Dedifferentiated amniotic fluid mesenchymal stem cell (primary cell): ENCODE data around the gene CBFA2T2.
"Not testable (repeated sequence)": the region's sequence is repeated elsewhere in the genome, so short reads cannot be mapped to it uniquely, and the experiment has no call there.

Source experiments
- DNase-seq: peaks from one replicate; pipeline ENCODE4 v3.0.0-alpha.2; 2016; ENCODE audit errors: extremely low spot score

CBFA2T2 gene

DNA sequence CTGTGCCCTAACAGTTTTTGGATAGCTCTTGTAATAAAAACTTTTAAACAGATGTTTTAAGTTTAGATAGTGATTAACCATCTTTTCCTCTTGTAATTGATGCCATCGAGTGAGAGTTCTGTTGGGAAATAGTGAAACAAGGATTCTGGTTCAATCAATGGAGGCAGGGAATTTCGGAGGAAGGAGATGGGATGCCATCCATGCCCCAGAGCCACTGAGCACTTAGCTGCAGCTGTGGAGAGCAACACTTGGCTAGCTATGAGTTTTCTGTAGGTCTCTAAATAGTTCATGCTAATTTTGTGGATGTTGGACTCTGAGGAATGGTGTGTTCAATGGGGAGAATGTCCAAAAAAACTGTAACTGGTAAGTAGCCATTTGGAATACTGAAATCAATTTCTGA lies 16.7 kb downstream of the CBFA2T2 start:
- DNase-seq: no peak

DNA sequence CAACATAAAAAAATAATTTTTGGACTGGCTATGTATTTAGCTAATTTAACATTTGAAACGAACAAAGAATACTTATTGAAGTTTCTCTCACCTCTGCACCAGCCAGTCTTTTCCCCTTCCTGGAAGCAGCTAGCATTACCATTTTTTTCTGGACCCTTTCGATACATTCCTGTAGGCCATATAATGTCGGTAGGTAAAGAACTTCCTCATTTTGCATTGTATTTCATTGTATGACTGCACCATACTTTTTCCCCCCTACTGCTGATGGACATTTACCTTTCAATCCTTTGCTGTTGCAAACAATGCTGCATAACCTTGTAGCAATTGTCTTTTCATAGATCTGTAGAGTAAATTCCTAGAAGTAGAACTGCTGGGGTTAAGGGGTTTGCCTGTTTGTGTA lies 17.6 kb downstream of the CBFA2T2 start:
- no peak for DNase-seq

DNA sequence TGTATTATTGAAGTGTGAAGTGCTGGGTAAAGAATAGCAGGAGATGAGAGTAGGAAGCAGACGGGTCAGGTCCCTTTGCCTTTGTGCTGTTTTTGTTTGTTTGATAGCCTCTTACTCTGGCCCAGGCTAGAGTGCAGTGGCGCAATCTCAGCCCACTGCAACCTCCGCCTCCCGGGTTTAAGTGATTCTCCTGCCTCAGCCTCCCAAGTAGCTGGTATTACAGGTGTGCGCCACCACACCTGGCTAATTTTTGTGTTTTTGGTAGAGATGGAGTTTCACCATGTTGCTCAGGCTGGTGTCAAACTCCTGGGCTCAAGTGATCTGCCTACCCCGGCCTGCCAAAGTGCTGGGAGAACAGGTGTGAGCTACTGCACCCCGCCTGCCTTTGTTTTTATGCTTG lies 18.1 kb downstream of the CBFA2T2 start:
- DNase-seq: not testable (repeated sequence)

DNA sequence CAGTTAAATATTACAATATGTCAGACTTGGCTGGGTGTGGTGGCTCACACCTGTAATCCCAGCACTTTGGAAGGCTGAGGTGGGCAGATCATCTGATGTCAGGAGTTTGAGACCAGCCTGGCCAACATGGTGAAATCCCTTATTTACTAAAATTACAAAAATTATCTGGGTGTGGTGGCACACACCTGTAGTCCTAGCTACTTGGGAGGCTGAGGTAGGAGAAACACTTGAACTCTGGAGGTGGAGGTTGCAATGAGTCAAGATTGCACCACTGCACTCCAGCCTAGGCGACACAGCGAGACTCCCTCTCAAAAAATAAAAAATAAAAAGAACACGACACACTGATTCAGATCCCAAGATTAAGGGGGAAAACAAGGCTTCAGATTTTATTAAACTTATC lies 19.2 kb downstream of the CBFA2T2 start:
- DNase-seq: not testable (repeated sequence)

DNA sequence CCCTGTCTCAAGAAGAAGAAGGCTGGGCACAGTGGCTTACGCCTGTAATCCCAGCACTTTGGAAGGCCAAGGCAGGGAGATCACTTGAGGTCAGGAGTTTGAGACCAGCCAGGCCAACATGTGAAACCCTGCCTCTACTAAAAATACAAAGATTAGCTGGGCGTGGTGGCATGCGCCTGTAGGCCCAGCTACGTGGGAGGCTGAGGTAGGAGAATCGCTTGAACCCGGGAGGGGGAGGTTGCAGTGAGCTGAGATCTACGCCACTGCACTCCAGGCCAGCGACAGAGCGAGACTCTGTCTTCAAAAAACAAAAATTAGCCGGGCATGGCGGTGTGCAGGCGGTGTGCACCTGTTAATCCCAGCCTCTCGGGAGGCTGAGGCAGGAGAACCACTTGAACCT lies 22.0 kb downstream of the CBFA2T2 start:
- not testable (repeated sequence) for DNase-seq

DNA sequence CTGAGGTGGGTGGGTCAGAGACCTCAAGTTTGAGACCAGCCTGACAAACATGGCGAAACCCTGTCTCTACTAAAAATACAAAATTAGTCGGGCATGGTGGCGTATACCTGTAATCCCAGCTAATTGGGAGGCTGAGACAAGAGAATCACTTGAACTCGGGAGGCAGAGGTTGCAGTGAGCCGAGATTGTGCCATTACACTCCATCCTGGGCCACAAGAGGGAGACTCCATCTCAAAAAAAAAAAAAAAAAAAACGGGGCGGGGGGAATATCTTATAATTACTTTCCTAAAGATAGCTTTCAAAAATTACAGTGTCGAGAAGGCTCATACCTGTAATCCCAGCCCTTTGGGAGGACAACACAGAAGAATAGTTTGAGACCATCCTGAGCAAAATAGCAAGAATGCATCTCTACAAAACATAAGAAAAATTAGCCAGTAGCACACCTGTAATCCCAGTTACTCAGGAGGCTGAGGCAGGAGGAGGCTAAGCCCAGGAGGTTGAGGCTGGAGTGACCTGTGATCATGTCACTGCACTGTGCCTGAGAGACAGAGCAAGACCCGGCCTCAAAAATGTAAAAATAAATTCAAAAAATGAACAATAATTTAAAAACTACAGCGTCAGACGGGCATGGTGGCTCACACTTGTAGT lies 25.8 kb downstream of the CBFA2T2 start:
- DNase-seq: no peak

DNA sequence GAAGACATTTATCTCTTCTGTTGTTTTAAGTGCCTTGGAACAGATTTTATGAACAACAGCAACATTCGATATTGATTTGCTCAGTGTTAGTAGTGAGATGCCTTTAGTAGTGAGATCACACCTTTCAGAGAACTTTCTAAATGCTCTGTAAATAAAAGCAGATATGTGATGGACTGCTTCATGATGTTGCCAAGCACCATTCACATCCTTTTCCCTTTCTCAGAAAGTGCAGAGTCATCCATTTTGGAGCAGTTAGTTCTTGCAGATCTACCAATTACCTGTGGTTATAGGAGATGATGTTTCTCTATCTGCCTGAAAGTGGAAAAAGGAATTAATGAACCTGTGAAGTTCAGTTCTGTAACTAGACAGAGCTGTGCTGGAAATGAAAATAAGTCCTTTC lies 27.0 kb downstream of the CBFA2T2 start:
- no peak for DNase-seq

DNA sequence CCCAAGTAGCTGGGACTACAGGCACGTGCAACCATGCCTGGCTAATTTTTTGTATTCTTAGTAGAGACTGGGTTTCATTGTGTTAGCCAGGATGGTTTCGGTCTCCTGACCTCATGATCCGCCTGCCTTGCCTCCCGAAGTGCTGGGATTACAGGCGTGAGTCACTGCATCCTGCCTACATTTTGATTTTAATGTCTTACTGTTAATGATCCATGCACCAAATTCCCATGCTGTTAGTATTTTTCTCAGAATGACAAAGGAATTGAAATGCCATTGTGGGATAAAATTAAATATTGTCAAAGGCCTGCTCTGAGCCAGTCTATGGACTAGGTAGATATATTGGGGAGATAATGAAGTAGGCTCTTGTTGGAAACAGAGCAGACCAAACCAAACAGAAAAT lies 28.2 kb downstream of the CBFA2T2 start:
- peak; percentile 58 for DNase-seq

DNA sequence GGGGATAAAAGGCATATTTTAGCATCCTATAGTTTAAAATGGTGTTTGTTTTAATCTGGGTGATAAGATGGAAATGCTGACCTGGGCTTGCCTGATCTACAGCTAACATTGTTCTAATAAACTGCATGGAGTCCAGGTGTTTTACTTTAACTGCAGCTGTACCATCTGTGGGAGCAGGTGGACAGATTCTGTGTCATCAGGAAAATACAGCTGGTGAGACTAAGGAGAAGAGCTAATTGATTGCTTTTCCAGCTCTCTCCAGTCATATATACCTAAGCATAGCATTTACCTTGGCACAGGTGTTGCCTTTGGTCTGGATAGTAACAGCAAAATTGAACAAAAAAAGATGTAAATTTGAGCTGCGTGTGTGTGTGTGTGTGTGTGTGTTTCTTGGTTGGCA lies 31.6 kb downstream of the CBFA2T2 start:
- no peak for DNase-seq

DNA sequence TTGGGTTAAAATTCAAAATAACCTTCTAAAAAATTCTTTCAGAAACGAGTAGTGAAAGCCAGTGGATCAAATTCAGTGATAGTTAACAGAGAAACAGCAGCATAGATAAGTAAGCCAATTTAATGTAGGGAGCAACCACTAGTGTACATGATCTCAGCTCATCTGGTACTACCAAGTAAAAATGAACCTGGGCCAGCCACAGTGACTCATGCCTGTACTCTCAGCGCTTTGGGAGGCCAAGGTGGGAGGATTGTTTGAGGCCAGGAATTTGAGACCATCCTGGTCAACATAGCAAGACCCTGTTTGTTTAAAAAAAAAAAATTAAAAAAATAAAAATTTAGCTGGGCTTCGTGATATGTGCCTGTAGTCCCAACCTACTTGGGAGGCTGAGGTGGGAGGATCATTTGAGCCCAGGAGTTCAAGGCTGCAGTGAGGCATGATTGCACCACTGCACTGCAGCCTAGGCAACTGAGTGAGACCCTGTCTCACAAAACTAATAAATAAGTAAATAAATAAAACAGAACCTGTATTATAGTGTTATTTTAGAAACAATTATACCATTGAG lies 32.4 kb downstream of the CBFA2T2 start:
- DNase-seq: no peak

DNA sequence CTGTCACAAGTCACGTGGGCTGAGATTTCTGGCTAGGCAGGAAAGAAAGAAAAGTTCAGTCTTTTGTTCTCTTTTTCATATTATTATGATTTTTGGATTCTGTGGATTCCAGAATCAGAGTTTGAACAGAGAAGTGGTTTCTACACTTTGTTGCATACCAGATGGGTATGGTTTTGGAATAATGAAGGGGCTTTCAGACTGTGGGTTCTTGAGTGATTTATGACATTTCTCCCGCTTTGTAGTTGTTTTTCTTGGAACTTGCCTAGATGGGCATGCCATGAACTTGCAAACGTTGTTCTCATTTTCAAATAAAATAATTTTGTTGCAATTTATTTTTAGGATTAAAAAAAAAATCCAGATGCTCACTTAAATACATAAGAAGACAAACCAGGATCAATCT lies 34.4 kb downstream of the CBFA2T2 start:
- DNase-seq: no peak

DNA sequence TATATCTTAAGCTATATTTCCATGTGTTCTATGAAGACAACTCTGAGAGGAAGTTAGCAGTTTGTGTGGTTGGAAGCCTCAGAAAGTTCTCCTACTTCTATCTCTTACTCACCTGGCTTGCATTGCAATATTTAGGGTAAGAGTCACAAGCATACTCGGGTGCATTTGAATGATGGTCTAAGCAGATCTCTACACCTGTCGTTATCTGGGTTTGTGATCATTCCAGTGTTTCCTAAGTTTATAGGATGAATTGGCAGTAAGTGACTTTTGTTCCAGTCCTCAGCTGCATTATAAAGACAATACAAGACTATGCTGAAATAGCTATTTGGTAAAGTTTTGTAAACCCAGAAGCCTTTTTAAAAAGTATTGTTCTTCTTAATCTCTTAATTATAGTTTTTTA lies 36.9 kb downstream of the CBFA2T2 start:
- no peak for DNase-seq

DNA sequence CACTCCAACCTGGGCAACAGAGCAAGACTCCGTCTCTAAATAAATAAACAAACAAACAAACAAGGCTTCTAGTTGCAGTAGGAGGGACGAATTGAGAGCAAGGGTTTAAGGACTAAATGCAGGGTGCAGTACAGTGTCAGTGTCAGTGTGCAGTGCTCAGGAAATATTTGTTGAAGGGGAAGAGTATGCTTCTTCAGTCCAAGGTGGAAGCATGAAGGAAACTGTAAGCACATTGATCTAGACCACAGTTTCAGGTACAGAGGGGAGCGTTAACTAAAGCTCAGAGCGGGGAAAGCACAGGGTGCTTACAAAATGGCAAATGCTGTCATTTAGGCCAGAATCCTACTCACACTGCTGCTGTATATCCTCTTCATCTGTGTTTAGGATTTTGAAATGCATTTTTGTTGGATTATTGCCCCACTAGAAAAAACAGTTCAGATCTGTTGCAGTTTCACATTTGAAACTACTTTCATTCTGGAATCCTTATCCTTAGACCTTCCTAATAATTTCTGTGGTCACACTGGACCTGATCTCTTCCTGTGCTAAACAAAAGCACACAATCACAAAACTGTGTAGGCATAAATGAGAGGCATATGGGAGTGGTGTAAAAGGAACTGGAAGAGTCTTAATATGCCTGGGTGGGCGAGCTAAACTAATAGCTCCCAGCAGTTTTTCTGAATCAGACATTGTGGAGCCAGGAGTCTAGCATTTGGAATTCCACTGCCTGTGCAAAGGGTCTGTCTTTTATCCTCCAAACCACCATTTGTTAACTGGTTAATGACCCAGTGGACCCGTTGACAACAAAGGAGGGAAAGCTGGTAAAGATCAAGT lies 41.4 kb downstream of the CBFA2T2 start:
- DNase-seq: peak; percentile 17

DNA sequence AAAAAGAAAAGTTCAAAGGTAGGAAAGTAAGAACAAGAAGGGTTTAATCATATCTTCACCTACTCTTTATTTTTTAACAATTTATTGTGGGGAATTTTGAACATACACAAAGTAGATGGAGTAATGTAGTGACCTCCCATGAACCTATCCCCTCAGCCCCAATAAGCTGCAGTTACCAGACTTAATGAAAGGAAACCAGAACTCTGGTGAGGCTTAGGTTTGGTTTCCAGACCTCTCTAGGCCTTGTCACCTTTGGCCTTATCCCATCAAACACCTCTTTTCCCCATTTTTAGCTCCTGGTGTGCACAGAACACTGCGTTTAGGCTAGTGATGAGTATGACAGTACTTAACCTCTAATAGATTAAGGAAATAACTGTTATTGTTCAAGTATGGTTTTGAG lies 42.0 kb downstream of the CBFA2T2 start:
- DNase-seq: no peak

DNA sequence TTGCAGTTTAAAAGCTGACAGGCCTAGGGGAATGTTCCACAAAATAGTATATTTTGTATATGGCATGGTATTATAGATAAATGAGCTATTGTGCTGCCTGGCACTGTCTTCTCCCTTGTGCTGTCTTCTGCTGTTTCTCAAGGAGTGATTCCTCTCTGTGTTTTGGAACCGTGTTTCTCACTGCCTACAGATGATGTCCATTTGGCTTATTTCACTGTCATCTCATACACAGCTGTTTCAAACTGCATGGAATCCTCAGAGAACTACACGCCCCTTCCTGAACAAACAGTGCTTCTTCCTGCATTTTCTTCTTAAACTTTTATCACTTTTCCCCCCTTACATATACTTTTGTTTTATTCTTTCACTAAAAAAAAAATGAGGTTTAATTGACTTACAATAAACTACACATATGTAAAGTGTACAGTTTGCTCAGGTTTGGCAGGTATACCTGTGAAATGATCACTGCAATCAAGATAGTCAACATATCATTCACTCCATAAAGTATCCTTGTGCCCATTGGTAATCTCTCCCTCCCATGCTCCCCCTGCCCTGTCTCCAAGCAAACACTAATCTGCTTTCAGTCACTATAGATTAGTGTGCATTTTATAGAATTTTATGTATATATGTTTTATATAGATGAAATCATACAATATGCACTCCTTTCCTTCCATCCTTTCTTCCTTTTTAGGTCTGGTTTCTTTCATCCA lies 43.0 kb downstream of the CBFA2T2 start:
- no peak for DNase-seq

DNA sequence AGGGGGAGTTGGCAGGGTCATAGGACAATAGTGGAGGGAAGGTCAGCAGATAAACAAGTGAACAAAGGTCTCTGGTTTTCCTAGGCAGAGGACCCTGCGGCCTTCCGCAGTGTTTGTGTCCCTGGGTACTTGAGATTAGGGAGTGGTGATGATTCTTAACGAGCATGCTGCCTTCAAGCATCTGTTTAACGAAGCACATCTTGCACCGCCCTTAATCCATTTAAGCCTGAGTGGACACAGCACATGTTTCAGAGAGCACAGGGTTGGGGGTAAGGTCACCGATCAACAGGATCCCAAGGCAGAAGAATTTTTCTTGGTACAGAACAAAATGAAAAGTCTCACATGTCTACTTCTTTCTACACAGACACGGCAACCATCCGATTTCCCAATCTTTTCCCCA lies 45.8 kb downstream of the CBFA2T2 start:
- DNase-seq: not testable (repeated sequence)

DNA sequence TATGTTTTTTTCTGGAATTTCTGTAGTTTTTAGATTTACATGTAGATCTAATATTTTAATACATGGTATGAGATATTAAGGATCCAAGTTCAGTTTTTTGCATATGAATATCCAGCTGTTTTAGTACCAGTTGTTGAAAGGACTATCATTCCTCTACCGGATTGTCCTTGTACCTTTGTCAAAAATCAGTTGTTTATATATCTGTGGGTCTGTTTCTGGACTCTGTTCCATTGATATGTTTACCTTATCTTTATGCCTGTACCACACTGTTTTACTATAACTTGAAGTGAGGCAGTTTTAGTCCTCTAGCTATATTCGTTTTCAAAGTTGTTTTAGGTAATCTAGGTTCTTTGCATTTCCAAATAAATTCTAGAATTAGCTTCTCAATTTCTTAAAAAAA lies 47.7 kb downstream of the CBFA2T2 start:
- no peak for DNase-seq

DNA sequence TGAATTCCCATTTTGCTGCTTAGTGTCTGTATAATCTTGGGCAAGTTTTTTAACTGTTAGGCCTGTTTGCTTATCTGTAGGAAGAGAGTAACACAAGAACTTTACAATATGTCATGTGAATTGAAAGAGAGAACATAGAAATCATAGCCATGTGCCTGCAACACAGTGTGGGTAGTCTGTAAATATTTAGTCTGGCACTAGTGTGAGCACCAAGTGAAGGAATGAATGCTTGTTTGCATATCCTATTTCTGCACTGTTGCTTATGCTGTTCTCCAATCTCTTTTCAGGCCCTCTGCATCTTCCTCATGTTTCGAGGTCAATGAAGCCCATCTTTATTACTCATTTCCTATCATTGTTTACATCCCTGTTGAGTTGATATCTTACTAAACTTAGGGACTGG lies 49.2 kb downstream of the CBFA2T2 start:
- DNase-seq: no peak

DNA sequence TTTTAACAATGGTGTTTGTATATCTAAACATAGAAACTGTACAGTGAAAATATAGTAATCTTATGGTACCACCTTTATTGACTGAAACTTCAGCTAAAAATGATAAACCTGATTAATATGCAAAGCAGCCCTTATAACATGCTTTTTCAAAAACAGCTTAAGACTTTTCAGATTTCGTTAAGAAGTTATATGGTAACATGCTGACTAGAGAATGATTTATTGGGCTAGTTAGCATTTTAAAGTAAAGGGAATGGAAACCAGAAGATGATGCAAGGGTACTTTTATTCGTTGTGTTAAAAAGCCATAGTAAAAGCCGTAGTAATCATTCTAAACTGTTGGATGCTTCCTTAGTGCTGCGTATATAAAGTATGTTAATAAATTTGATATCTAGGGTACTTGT lies 50.5 kb downstream of the CBFA2T2 start:
- DNase-seq: no peak

DNA sequence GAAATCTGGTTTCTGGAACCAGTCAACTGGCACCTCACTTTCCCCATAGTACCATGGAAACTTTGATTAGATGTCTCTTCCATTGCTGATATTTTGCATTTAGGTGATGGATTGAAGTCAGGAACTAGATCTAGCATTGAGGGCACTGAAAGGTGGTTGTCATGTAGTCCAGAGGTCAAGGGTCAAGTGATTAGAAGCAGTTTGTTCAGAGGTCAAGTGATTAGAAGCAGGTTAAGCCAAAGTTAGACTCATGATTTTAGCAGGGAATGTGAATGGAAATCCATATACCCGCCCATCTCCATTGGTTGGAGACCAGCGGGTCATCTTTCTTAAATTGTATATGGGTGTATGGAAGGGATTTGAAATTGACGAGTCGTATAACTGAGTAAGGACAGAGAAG lies 51.2 kb downstream of the CBFA2T2 start:
- DNase-seq: no peak

DNA sequence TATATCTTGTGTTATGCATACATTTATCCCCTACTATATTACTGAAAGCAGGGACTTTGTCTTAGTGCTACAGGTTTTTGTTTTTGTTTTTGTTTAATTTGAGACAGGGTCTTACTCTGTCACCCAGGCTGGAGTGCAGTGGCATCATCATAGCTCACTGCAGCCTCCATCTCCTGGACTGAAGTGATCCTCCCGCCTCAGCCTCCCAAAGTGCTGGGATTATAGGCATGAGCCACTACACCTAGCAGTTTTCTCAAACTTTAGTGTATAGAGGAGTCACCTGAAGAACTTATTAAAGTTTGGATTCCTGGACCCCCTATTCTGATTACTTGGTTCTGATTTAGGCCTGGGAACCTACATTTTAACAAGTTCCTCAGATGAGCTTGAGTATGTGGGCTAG lies 51.9 kb downstream of the CBFA2T2 start:
- no peak for DNase-seq

DNA sequence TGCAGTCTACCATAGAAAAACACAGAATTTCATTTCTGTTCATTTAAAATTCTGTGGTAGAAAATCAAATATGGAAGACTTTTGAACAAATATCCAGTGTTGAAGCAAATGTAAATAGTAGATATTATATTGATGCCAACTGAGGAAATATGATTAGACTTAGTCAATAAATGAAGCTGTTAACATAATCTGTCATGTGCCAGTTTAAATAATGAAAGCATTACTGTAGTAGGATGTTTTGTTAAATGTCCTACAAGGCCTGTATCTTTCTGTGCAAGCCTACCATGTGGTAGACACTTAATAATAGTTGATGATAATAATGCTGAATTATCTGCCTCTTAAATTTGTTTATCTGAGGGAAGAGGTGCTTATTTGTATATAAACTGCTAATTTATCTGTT lies 55.9 kb downstream of the CBFA2T2 start:
- DNase-seq: no peak
